Fibroblast of mammary gland (primary cell): ENCODE results near the gene CARNS1.

ENCODE experiments used
- DNase-seq: peaks from one replicate; pipeline ENCODE4 v3.0.0-alpha.2; 2010; ENCODE audit warnings: low read depth
- H3K4me3 ChIP-seq: 2 replicates; pipeline ENCODE4 v1.5.1; 2011; ENCODE audit warnings: low read depth, mild to moderate bottlenecking, low read length, moderate library complexity; ENCODE audit not compliant: control insufficient read depth
- TF ChIP-seq, protein P1 (sequence below): conservative IDR thresholded peaks from 2 replicates; pipeline ENCODE4 v1.5.1; 2011; ENCODE audit warnings: low read depth, low read length, inconsistent platforms; ENCODE audit not compliant: control insufficient read depth, insufficient read depth

The CARNS1 gene

DNA sequence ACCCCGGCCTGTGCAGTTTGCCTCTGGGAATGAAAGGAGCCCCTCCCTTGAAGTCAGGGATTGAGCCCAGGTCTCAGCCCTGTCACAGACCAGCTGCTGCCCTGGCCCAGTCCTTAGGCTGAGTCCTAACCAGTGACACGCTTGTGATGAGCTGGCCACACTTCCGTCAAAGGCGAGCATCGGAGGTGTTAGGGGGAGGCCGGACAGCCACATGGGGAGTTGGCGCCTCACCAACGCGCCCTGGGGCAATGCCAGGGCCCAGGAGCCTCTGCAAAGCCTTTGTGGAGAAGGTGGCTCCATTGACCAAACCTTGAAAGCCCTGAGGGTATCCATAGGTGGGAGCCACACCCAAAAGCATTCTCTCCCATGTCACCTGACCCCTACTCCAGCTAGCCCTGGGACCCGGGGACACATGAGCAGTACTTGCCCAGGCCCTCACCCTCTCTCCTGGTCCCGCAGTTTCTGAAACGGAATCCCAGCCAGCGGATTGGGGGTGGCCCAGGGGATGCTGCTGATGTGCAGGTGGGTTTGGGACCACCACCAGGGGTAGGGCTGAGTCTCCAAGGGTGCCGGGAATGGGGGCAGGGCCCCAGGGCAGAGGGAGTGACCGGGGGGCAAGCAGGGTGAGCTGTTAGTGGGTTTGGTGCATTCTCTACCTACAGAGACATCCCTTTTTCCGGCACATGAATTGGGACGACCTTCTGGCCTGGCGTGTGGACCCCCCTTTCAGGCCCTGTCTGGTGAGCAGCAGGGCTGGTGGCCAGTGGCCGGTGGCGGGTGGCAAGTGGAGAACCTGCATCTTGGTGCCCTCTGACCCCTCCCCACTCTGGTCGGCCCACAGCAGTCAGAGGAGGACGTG lies 18.3 kb downstream of the CARNS1 start:
- DNase-seq: no peak
- TF ChIP-seq, protein P1, sequence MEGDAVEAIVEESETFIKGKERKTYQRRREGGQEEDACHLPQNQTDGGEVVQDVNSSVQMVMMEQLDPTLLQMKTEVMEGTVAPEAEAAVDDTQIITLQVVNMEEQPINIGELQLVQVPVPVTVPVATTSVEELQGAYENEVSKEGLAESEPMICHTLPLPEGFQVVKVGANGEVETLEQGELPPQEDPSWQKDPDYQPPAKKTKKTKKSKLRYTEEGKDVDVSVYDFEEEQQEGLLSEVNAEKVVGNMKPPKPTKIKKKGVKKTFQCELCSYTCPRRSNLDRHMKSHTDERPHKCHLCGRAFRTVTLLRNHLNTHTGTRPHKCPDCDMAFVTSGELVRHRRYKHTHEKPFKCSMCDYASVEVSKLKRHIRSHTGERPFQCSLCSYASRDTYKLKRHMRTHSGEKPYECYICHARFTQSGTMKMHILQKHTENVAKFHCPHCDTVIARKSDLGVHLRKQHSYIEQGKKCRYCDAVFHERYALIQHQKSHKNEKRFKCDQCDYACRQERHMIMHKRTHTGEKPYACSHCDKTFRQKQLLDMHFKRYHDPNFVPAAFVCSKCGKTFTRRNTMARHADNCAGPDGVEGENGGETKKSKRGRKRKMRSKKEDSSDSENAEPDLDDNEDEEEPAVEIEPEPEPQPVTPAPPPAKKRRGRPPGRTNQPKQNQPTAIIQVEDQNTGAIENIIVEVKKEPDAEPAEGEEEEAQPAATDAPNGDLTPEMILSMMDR: no peak
- H3K4me3 ChIP-seq: no peak overlapping the region

DNA sequence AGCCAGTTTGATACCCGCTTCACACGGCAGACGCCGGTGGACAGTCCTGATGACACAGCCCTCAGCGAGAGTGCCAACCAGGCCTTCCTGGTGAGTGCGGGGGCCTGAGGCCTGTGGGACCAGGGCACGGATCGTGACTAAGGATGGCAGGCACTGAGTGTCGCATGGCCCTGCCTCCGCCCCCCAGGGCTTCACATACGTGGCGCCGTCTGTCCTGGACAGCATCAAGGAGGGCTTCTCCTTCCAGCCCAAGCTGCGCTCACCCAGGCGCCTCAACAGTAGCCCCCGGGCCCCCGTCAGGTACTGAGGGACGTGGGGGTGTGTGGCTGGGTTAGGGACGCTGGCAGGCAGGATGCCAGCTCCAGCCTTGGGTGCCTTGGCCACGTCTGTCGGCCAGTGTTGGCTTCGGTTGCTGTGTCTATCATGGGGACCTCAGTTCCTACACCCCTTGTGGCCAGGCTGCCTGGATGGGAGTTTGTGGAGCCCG lies 19.0 kb downstream of the CARNS1 start:
- no peak for DNase-seq
- TF ChIP-seq, protein P1: no peak
- H3K4me3 ChIP-seq: no peak overlapping the region

DNA sequence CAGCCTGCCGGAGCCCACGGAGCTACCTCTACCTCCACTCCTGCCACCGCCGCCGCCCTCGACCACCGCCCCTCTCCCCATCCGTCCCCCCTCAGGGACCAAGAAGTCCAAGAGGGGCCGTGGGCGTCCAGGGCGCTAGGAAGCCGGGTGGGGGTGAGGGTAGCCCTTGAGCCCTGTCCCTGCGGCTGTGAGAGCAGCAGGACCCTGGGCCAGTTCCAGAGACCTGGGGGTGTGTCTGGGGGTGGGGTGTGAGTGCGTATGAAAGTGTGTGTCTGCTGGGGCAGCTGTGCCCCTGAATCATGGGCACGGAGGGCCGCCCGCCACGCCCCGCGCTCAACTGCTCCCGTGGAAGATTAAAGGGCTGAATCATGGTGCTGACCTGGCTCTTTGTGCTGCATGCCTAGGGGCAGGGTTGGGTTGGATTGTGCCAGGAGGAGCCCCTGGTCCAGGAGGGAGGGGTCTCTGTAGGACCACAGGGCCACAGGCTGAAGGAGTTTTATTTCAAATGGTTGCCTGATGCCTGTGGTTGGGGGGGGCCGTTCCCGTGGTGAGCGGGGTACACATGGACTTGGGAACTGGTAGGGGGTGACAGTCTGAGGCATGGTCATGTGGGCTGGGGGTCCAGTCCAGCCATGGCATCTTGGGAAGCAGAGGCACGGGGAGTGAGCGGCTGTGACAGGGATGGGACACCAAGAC lies 19.7 kb downstream of the CARNS1 start:
- no peak overlapping the region for H3K4me3 ChIP-seq
- TF ChIP-seq, protein P1: no peak
- DNase-seq: no peak

DNA sequence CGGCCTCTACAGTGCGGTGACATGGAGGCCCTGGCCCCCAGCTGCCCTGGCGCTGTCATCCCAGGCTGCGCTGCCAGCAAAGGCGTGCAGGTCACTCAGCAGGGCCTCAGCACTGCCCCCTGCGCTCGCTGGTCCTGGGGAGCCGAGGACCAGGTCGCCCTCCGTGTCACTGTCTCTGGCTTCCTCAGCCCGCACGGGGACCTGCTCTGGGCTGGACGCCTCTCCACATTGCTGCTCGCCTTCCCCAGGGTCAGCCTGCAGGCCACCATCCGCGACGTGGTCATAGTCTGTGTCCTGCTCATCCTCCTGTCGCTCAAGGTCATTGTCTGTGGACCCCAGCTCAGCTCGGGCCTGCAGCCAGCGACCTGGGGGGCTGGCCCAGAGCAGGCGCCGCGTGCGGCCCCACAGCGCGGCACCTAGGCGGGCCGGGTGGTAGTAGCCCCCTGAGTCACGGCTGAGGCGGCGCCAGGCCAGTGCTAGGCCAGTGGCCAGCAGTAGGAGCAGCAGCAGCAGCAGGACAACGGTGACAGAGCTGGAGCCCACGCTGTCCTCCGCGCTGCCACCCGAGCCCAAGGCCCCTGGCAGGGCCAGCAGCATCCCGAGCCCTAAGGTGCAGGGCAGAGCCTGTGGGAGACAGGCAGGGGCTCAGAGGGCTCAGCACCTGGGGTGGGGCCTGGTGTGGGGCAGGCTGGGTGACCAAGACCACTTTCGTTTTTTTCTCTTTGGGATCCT lies 20.4 kb downstream of the CARNS1 start:
- H3K4me3 ChIP-seq: no peak overlapping the region
- no peak for DNase-seq
- TF ChIP-seq, protein P1: no peak

DNA sequence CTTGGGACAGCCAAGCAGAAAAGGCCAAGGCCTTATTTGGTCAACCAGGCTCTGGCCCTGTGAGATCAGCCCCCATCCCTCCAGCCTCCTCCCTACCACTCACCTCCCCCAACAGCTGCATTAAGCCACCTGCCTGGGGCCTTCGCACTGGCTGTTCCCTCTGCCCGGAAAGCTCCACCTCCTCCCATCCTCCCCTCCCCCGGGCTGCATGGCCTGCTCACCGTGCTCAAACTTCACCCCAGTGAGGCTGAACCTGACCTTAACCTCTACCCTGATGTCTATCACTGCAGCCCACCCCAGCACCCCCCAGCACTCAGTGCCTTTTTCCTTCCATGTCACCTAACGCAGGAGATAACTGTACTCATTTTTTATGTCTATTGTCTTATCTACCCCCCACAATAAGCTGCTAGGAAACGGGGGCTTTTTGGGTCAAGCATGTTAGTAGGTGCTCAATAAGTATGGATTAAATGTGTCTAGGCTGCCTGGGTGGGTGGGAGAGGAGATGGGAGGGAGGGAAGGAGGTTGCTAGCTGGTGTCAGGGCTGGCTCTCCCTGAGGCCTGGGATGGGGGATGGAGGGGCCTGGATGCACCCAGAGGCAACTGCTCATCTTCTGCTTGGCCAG lies 21.1 kb downstream of the CARNS1 start:
- no peak for DNase-seq
- no peak overlapping the region for H3K4me3 ChIP-seq
- TF ChIP-seq, protein P1: no peak
